Activated CD8-positive, alpha-beta memory T cell treated with anti-CD3 and anti-CD28 coated beads for 1 hour (primary cell): ENCODE data around the gene GPR39.

ENCODE experiments used
- DNase-seq, 2 donors: peaks; one replicate each; pipeline ENCODE4 v3.0.0-alpha.2; 2020; ENCODE audit warnings: low read depth in 1 of 2; ENCODE audit errors: extremely low read depth in 1 of 2

Gene GPR39

GRCh38 chr2:132667706-132668105, 251.1 kb downstream of the GPR39 start:
- no peak for DNase-seq

DNA sequence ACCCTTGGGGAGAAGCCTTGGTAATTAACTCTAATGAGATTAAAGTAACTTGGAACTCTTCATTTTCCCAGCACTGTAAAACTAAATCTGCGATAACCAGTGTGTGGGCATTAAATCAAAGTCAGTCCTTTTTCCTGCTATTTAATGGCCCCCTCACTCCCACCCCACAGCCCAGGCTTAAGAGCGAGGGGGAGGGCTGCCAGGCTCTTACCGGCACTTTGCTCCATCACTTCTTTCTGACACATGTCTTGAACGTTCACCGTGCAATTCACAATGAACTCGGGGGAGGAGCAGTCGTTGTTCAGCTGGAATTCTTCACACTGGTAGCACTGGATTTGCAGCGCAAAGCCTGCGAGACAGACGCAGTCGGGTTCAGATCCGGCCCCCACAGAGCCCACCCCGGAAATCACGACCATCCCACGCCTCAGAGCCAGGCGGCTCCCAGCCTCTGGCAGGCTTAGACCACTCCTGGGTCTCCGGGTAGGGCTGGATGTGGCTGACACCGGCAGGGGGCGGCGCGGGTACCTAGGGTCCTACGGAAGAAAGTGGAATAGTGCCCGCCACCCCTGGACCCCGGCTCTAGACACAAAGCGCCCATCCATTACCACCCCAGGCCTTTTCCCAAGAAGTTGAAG, 251.7 kb downstream of the GPR39 start:
- no peak for DNase-seq

DNA sequence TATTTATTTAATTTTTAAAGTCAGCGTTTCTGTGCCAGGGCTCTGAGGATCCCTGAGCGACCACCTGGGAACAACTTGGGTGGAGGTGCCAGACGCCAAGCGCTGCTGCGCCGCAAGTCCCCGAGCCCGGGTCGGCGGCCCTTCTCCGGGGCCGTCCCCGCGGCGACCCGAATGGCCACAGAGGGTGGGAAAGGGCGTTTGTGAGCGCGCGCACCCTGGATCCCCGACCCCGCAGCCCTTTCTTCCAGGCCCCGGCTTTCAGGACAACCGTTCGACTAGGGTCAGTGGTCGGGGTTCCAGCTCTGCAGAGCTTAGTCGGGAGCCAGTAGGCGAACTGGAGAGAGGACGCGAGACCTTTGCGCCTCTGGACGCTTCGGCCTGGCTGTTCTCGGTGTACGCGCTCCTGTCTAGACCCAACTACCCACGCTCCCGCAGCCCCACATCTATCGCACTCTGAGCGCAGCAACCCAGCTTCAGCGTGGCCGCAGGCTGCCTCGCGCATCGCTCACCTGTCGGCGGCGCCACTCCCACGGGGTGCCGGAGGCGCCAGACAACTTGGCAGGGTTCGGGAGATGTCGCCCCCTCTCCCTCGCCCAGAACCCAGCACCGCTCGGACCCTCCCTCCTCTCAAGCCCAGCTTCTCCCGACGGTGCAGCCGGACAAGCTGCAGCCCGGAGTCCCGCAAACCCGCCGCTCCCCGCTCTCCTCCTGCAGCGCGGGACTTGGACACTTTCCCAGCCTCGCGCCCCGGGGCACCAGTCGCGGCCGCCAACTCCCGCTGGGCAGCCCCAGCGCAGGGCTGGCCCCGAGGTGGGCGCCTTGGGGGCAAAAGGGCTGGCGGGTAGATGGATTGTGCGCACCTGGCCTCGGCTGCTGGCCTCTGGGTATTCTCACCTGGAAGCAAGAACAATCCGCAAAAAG, 252.6 kb downstream of the GPR39 start:
- DNase-seq, result no peak

DNA sequence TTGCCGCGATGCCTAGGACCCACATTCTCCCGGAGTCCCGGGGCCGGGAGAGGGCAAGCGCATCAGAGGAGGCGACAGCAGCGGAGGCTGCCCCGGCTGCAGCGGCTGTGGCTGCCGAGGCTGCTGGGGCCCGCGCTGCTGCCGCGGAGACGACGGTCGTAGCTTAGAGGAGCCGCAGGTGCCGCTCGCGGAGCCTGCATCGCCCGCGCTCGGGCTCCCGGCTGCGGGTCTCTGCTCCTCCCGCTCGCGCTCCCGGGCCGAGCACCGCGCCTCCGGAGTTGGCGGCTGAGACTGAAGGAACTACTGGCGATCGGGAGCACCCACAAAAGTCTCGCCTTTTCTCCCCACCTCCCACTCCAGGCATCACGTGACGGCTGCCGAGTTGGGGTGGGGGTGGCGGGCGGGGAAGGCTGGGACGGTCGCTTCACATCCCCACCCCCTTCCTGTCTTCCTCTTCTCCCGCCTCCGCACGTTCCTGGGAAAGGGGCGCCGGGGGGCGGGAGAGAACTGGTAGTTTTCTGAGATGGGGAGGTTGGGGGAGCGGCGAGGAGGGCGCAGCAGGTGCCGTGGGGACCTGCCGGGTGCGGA, 253.4 kb downstream of the GPR39 start, which contains the start of gene LYPD1:
LYPD1 (minus strand) TSS at position 298 of the 588 bp plus-strand sequence; CDS start at position 25, 273 bp downstream.
- DNase-seq, result no peak

GRCh38 chr2:132670496-132671150, 254.0 kb downstream of the GPR39 start:
- no peak for DNase-seq

DNA sequence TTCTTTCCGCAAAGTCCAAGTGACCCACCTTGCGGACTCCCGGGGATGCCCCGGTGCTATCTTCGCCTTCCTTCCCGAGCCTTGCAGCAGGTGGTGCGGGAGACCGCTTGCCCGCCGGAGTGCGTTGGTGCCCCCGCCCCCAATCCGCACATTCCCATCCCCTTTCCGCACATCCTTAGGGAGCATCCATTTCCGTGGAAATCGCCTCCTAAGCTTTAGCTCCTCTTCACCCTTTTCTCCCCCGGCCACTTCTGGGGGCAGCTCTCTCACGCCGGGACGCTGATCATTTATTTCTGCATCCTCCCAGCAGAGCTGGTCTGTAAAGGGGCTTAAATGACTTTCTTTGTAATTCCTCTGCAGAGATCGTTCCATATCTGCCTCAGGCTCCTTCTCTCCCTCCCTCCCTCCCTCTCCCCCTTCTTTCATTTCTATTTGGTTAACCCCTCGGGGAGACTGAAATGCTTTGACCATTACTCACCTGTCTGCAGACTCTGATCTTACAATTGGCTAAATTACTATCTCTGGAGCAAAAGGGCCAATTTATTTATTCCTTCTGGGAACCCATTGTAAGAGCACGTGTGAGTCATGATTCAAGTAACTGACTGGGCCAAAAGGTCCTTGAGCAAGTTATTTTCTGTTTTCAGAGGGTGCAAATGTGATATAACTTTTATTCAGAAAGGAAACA, 254.7 kb downstream of the GPR39 start:
- DNase-seq, result no peak

DNA sequence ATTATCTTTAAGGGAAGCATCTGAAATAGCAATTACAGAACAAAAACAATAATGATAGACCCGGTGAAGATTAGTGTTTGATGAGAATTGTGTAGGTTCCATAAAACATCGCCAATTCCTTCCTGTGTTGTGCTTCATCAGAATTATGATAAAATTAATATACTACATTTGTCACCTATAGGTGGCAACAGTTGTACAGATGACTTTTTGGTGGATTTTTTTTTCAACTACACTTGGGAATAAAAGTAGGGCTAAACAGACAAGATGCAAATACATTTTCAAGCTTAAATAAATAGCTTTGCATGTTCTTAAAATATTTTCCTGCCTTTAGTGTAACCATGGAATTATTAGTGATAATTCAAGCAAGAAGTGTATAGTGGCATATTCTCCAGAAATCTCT, 260.4 kb downstream of the GPR39 start:
- no peak for DNase-seq

DNA sequence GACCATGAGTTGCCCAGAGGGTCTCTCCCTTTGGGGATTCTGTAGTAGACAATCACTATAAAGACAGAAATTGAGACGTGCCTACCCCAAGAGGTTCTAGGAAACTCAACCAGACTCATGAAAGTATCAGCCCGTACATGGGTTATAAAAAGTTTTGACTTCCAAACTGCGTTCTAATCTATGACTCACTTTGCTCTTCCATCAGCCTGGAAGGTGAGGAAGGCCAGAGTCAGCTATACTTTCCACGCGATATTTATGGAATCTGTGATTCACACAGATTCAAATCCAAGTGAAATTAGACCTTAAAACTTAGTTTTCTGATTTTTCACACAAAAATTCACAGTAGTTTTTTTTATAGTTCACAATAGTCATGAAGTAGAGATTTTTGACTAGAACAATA, 261.1 kb downstream of the GPR39 start:
- DNase-seq, result no peak

DNA sequence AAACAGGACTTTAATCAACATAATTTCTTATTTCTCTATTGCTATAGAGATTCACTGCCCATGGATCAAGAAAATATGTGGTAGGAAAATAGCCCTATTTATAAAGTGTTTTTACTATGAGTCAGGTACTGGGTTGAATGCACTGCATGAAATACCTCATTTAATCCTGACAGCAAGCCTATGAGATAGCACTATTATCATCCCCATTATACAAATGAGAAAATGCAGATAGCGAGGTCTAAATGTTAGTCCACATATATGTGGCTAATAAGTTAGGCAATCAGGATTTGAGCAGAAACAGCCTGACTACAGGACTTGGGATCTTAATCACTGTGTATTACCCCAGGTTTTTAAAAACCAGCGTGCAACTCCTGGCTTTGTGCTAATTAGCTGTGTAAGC, 261.9 kb downstream of the GPR39 start:
- DNase-seq, result no peak

- DNase-seq, result no peak
Measured at GRCh38 chr2:132680544-132680943, 263.9 kb downstream of the GPR39 start.

DNA sequence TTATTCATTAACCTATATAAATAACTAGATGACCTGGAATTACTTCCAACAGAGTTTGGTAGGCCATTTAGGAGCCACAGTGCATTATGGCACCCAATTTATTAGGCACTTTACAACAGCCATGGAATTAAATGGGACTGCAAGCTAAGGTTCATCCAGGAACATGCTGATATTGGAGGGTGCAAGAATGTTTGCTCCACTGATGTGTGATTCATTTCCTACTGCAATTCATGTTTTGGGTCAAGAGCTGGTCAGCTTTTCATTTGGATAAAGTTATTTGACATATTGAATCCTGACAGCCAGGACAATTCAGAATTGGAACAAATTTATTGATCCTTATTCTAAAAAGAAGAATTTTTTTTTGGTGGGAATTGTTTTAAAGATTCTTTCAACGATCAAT, 265.2 kb downstream of the GPR39 start:
- DNase-seq, result no peak

- no peak for DNase-seq
Measured at GRCh38 chr2:132690664-132691303, 274.2 kb downstream of the GPR39 start.

DNA sequence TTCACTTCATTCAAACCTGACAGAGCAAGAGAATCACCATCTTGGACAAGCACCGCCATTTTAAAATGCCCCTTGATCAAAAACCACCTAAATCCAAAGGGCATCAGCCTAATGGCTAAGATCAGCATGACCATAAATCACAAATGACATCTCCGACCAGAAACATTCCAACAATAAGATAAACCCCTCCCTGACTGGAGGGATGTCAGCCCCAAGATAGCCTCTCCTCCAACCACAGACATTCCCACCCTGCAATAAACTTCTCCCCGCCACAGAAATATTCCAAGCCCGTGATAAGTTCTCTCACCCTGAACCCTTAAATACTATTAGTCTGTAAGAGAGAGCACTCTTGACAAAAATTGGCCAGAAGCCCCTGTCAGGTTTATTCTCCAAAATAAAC, 275.0 kb downstream of the GPR39 start:
- no peak for DNase-seq

DNA sequence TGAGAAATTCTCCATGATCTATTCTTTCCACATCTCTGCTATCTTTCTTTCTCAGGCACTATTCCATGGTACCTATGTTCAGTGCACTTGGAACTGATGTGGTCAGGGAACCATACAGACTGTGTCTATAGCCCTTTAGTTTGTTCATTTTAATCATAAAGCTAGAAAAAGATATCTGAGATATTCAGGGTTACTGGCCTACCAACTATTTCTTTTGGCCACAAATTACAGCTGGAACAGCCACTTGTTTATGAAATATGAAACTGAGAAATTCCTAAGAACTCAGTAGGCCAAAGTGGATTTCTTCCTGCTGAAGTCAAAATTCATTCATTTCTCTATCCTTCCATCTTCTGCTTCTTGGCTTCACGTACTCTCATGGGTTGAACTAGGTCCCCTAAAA, 276.2 kb downstream of the GPR39 start:
- DNase-seq, result no peak
